Upper lobe of right lung (tissue), 1 donor: ENCODE measurements around the gene FANCL. TPM values are rescaled to one million over a fixed set of nuclear protein-coding genes. Genes with fewer than 3 reads are reported as not detected.
"Not testable (repeated sequence)": the region's sequence is repeated elsewhere in the genome, so short reads cannot be mapped to it uniquely, and the experiment has no call there.

Experiments
- ATAC-seq: fragments of 200-7000 bp; cut with Tn5 transposase; one replicate; pipeline ENCODE4 v1.9.1; 2020; ENCODE audit warnings: mild to moderate bottlenecking, moderate library complexity
- DNase-seq: peaks from one replicate; pipeline ENCODE4 v3.0.0-alpha.2; 2020
- H3K27ac ChIP-seq: fragments of 200-600 bp; one replicate; pipeline ENCODE4 v1.8.0; 2022
- H3K27me3 ChIP-seq: fragments of 200-600 bp; one replicate; pipeline ENCODE4 v1.8.0; 2022; ENCODE audit warnings: mild to moderate bottlenecking
- H3K36me3 ChIP-seq: fragments of 200-600 bp; one replicate; pipeline ENCODE4 v1.8.0; 2022
- H3K4me1 ChIP-seq: fragments of 200-600 bp; one replicate; pipeline ENCODE4 v1.8.0; 2022
- H3K4me3 ChIP-seq: fragments of 200-600 bp; one replicate; pipeline ENCODE4 v1.8.0; 2022; ENCODE audit warnings: mild to moderate bottlenecking
- H3K9me3 ChIP-seq: fragments of 200-600 bp; one replicate; pipeline ENCODE4 v1.8.0; 2022
- CTCF ChIP-seq: fragments of 200-600 bp; IDR thresholded peaks from one replicate; pipeline ENCODE4 v1.8.0; 2022; ENCODE audit warnings: antibody characterized with exemption
- intact Hi-C: fragments of 100-400 bp; cut with DNase I; formaldehyde crosslinking; loops from one replicate; pipeline ENCODE4 v1.11.0; 2022
- total RNA-seq: library from RNA; stranded (reverse); fragmentation: NEBNext Ultra II Directional; extraction: Animal tissue kit (Norgen Biotek cat#: 25700); gene quantifications from one replicate; pipeline ENCODE4 v1.2.1, GENCODE V29; 2021
- donor health status: DM: no; HTN: yes; CAD: no; lungs with severe emphysema.

The FANCL gene
- total RNA-seq, 1 donor from 2014 or later: 17.9 TPM

DNA sequence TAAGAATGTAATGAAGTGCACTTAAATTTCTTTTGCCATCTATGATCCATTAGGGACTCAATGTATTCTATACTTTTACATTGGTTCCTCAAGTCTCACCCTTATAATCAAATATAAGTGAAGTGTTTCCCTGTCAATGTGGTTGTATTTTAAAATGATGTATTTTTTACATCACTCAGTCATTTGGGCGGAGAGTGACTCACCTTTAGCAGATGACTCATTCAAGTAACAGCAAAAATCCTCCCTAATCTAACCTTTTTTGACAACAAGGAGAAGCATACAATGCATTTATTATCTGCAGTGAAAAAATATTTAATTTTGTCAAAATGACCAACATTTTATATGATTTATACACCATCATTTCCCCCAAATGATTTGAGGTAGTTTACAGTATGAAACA is 94.4 kb downstream of the FANCL start:
- DNase-seq (no peak), ATAC-seq (no peak)
- intact Hi-C loops: no loop called here
- Histone ChIP-seq H3K27me3 (no peaks in the 10 kb centered on the region), H3K9me3 (no peaks in the 10 kb centered on the region), H3K4me3 (no peak overlapping the region), H3K4me1 (no peaks in the 10 kb centered on the region), H3K36me3 (no peaks in the 10 kb centered on the region), H3K27ac (no peak overlapping the region)
- no peak for TF ChIP-seq CTCF

- ATAC-seq, intact Hi-C loops, H3K9me3 ChIP-seq: not testable (repeated sequence)
These were observed 95.4 kb downstream of the FANCL start for GRCh38 chr2:58145769-58146168.

DNA sequence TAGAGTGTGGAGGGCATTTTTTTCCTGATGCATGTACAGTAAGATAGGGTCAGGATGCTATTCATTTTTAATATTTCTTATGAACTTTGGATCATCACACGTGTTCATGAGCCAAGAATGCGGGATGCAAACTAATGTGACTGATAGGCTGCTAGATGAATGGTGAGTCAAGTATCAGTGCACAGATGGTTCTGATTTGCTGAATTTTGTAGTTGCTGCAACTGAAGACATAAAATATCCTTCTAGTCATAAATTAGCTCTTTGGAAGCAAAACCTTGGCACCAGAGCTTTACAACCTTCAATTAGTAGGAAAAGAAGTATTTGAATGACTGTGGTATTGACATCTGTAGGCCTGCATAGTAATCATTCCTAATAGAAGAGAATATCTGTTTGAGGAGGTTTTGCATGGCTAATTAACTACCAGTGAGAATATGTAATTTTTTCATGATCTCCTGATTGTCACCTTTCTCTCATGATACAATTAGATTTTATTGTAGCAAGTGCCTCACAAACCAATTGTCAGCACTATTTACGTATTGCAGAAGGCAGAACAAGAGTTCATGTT is 100.5 kb downstream of the FANCL start:
- H3K27me3 ChIP-seq: no peaks in the 10 kb centered on the region
- DNase-seq: no peak
- H3K36me3 ChIP-seq: no peaks in the 10 kb centered on the region
- no peaks in the 10 kb centered on the region for H3K4me1 ChIP-seq
- no peak overlapping the region for H3K27ac ChIP-seq
- no peak for ATAC-seq
- H3K4me3 ChIP-seq: no peak overlapping the region
- no peak for TF ChIP-seq CTCF
- no peaks in the 10 kb centered on the region for H3K9me3 ChIP-seq
- intact Hi-C loops: no loop called here

More at GRCh38 chr2:58145769-58146168, 95.4 kb downstream of the FANCL start:
- not testable (repeated sequence) for H3K36me3 ChIP-seq, DNase-seq, H3K27ac ChIP-seq, H3K27me3 ChIP-seq, H3K4me1 ChIP-seq, H3K4me3 ChIP-seq

- intact Hi-C loops: no loop called here
- no peak overlapping the region for H3K27ac ChIP-seq
- DNase-seq (no peak), ATAC-seq (no peak)
- H3K27me3 ChIP-seq: no peaks in the 10 kb centered on the region
- peaks cover 1% of the 10 kb centered on the region for H3K36me3 ChIP-seq
- H3K4me3 ChIP-seq: no peak overlapping the region
- no peak for TF ChIP-seq CTCF
- H3K4me1 ChIP-seq: no peaks in the 10 kb centered on the region
- no peaks in the 10 kb centered on the region for H3K9me3 ChIP-seq
These were observed 102.6 kb downstream of the FANCL start for GRCh38 chr2:58138396-58139030.

DNA sequence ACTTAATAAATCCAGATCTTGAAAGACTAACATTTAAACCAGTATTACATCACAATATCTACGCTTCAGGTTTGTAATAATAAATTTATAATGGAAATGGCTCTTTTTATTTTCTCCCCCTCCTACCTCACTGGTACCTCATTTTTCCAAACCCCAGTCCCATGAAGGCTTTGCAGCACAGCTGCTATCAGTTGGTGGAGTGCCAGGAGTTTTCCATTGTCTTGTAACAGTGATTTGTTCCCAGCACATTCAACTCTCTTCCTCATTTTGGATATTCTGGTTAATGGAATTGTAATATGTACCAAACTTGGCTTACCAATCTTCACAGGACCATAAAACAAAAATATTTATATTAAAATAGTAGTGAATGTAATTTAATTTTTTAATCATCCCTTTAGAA is 103.3 kb downstream of the FANCL start:
- H3K27me3 ChIP-seq: no peaks in the 10 kb centered on the region
- no peak for TF ChIP-seq CTCF
- no peaks in the 10 kb centered on the region for H3K9me3 ChIP-seq
- no peak overlapping the region for H3K27ac ChIP-seq
- ATAC-seq (no peak), DNase-seq (no peak)
- H3K4me1 ChIP-seq: no peaks in the 10 kb centered on the region
- intact Hi-C loops: no loop called here
- peaks cover 3% of the 10 kb centered on the region for H3K36me3 ChIP-seq
- no peak overlapping the region for H3K4me3 ChIP-seq

DNA sequence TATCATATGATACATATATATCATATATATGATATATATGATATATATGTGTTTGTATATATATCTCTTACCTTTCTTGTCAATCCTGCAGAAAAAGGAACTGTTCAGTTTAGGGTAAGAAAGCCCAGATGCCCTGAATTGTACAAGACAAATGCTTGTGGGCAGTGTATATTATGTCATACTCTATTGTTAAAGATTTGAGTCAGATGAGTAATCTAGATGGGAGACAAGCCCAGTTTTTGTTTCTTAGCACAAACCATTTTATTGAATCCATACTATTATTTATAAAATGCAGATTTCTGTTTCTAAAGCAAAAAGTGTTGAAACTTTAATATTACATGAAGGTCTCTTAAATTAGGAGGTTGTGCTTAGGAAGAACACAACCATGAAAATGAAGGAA is 103.9 kb downstream of the FANCL start:
- Histone ChIP-seq H3K36me3 (peaks cover 3% of the 10 kb centered on the region), H3K4me3 (no peak overlapping the region)

More for the DNA sequence above, 103.9 kb downstream of the FANCL start:
- no peaks in the 10 kb centered on the region for H3K27me3 ChIP-seq
- DNase-seq (no peak), ATAC-seq (no peak)
- H3K4me1 ChIP-seq: no peaks in the 10 kb centered on the region
- no peak for TF ChIP-seq CTCF
- no peaks in the 10 kb centered on the region for H3K9me3 ChIP-seq
- intact Hi-C loops: no loop called here
- no peak overlapping the region for H3K27ac ChIP-seq
